Measurements from ENCODE around the gene CLIC5. TPM values are rescaled to one million over a fixed set of nuclear protein-coding genes. Genes with fewer than 3 reads are reported as not detected.
A peak's percentile ranks its signal among the peaks of the same experiment; 100 is the strongest.

CLIC5 gene
- total RNA-seq, 3 donors from 2014 or later = 1.5 to 2.9 (median 1.6) TPM

DNA sequence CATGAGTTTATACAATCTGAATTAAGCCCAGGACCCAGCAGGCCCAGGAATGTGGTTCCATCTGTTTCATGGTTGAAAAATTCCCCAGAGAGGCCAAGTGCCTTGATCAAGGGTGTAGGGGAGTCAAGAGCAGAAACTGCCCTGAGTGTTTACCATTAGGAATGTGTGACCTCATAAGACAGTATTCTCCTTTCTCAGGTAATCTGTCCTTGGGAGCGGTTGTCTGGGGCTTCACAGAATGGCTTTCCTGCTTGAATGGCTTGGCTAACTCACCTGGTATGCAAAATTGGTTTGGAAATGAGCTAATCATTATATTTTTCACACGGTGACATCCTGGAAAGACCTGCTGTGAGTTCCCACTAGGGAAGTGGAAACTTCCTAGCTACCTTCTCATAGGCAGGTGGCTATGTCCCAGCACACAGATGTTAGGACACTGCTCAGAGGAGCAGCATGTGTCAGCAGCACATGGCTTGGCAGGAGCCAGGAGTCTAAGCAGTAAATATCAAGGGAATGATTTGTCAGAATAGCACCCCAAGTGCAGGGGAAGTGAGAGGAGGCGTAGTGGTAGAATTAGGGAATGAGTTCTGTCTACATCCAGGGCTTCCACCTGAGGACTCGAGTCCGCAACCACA, 17.7 kb downstream of the CLIC5 start:
- Mint-ChIP-seq H3K4me3 (no peak overlapping the region), H3K27me3 (ENCODE audit: low read depth) (no peaks in the 10 kb centered on the region), H3K4me1 (ENCODE audit: low read depth) (no peaks in the 10 kb centered on the region), H3K9me3 (no peaks in the 10 kb centered on the region), H3K36me3 (ENCODE audit: insufficient read depth) (no peaks in the 10 kb centered on the region)
- DNase-seq (no peak), ATAC-seq (no peak)

- Mint-ChIP-seq H3K27me3 (ENCODE audit: low read depth) (no peaks in the 10 kb centered on the region), H3K4me1 (ENCODE audit: low read depth) (no peaks in the 10 kb centered on the region), H3K36me3 (ENCODE audit: insufficient read depth) (no peaks in the 10 kb centered on the region), H3K9me3 (no peaks in the 10 kb centered on the region), H3K4me3 (no peak overlapping the region)
- DNase-seq (no peak), ATAC-seq (peak in 1 of 2 donors; percentile 43)
Observed at GRCh38 chr6:45991189-45991588, 24.5 kb downstream of the CLIC5 start.

- no peaks in the 10 kb centered on the region for H3K36me3 Mint-ChIP-seq (ENCODE audit: insufficient read depth)
- peak in 1 of 2 donors; percentile 38 for ATAC-seq
- H3K4me3 Mint-ChIP-seq = no peak overlapping the region
- H3K27me3 Mint-ChIP-seq (ENCODE audit: low read depth) = no peaks in the 10 kb centered on the region
- DNase-seq = no peak
- H3K4me1 Mint-ChIP-seq (ENCODE audit: low read depth) = no peaks in the 10 kb centered on the region
- H3K9me3 Mint-ChIP-seq = no peaks in the 10 kb centered on the region
Observed at GRCh38 chr6:45990162-45990561, 25.5 kb downstream of the CLIC5 start.

DNA sequence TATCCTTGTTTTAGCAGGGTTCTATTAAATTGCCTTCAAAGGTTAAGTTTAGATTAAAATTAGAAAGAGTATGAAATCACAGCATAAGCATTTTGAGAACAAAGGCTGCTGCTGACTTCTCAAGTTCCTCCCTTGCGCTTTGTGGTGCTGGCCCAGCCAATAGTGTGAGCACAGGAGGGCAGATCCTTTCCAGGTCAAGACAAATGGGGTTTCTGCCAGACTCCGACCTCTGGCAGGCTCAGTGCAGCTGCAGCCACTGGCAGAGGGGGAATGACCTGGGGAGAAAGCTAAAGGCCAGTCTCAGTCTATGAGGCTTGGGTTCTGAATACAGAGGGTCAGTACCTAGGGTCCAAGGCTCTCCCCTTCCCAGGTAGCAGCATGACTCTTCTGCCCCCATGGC, 27.0 kb downstream of the CLIC5 start:
- H3K36me3 Mint-ChIP-seq (ENCODE audit: insufficient read depth) = no peaks in the 10 kb centered on the region

GRCh38 chr6:45987856-45988255, 27.8 kb downstream of the CLIC5 start:
- Mint-ChIP-seq H3K9me3 (no peaks in the 10 kb centered on the region), H3K4me1 (ENCODE audit: low read depth) (no peaks in the 10 kb centered on the region), H3K27me3 (ENCODE audit: low read depth) (no peaks in the 10 kb centered on the region), H3K36me3 (ENCODE audit: insufficient read depth) (no peaks in the 10 kb centered on the region), H3K4me3 (no peak overlapping the region)
- DNase-seq = no peak
- no peak for ATAC-seq

More for the DNA sequence above, 27.0 kb downstream of the CLIC5 start:
- no peaks in the 10 kb centered on the region for H3K27me3 Mint-ChIP-seq (ENCODE audit: low read depth)
- no peak overlapping the region for H3K4me3 Mint-ChIP-seq
- no peak for ATAC-seq
- DNase-seq = no peak
- H3K4me1 Mint-ChIP-seq (ENCODE audit: low read depth) = no peaks in the 10 kb centered on the region
- H3K9me3 Mint-ChIP-seq = no peaks in the 10 kb centered on the region

DNA sequence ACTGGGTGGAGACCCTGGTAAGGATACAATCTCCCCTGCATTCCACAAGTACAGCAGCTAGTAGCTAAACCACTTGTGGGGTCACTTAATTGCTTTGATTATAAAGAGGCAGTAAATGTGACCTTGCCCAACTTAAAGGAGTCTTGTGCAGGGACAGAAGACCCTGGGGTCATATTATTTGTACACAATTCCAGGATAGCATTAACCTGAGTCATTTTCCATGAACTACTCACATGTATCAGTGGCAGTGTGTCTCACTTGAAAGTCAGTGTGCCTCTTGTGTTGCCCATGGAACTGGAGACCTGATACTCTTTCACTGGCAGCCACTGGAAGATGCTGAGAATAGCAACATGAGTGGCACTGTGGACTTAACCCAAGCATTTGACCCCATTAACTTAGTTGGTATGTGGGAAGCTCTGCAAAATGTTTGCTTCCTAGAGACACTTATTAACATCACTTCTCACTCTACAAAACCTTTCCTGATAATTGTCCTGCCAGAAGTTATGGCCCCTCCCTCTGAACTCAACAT, 28.9 kb downstream of the CLIC5 start:
- no peaks in the 10 kb centered on the region for H3K27me3 Mint-ChIP-seq (ENCODE audit: low read depth)
- DNase-seq (no peak), ATAC-seq (no peak)
- no peaks in the 10 kb centered on the region for H3K36me3 Mint-ChIP-seq (ENCODE audit: insufficient read depth)
- H3K4me1 Mint-ChIP-seq (ENCODE audit: low read depth) = no peaks in the 10 kb centered on the region
- H3K4me3 Mint-ChIP-seq = no peak overlapping the region
- no peaks in the 10 kb centered on the region for H3K9me3 Mint-ChIP-seq

DNA sequence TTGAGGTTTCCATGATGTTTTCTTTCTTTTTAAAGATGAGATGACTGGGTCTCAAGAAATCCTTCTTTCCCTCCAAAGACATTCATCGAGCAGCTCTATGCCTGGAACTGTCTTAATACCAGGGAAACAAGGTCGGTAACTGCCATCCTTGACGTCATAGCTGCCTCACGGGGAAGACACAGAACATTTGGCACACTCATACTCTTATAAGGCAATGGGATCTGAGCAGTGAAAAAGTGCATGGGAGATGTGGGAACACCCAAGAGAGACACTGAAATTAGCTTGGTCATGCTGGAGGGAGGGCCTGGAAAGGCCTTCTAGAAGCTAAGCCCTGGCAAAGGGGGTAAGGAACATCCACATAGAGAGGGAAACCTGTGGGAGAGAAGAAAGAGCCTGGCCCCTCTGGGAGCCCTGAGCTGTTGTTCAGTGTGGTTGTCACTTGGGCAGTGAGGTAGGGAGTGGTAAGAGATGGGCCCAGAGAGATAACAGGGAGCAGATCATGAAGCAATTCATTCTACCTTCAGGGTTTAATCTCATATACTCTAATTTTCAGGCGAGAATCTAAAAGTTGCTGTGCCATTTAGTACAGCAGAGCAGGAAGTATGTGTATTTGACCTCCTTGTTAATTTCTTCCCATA, 30.8 kb downstream of the CLIC5 start:
- H3K4me3 Mint-ChIP-seq = no peak overlapping the region
- no peaks in the 10 kb centered on the region for H3K36me3 Mint-ChIP-seq (ENCODE audit: insufficient read depth)
- DNase-seq (no peak), ATAC-seq (no peak)
- H3K27me3 Mint-ChIP-seq (ENCODE audit: low read depth) = no peaks in the 10 kb centered on the region
- no peaks in the 10 kb centered on the region for H3K4me1 Mint-ChIP-seq (ENCODE audit: low read depth)
- H3K9me3 Mint-ChIP-seq = no peaks in the 10 kb centered on the region

DNA sequence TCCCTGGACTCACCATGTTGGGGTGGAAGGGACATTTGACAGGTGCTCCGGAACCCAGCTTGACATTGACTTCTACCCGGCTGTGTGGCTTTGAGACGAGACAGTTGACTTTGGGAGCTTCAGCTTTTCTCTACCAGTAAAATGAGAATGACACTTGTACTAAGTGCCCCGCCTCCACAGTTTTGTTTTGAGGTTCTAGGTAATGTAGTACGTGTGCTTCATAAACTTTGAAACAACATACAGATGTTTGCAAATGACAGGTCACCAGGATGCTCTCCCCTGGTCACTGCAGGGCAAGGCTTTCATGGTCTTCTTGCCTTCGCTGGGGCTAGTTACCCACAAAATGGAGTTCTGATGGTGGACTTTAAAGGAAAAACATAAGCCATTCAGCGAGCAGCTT, 31.3 kb downstream of the CLIC5 start:
- DNase-seq (no peak), ATAC-seq (no peak)
- Mint-ChIP-seq H3K9me3 (no peaks in the 10 kb centered on the region), H3K36me3 (ENCODE audit: insufficient read depth) (no peaks in the 10 kb centered on the region), H3K4me3 (no peak overlapping the region), H3K4me1 (ENCODE audit: low read depth) (no peaks in the 10 kb centered on the region), H3K27me3 (ENCODE audit: low read depth) (no peaks in the 10 kb centered on the region)

DNA sequence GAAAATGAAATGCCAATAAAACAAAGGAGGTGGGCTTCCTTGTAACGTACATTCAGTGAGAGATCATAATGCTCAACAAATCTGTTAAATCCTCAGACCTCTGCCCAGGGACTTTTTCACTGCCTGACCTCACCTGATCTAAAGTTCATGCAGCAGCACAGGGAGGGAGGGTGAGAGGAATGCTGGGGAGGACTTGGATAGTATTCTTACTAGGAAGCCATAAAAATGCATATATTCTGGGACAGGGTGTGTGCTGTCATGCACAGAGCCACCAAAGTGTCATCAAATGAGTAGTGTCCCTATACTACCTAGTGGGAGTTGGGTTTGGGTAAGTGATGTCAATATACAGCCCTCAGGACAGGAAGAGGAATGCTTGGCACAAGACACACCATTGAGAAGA, 32.6 kb downstream of the CLIC5 start:
- no peak for ATAC-seq

GRCh38 chr6:45982280-45983036, 33.2 kb downstream of the CLIC5 start:
- H3K27me3 Mint-ChIP-seq (ENCODE audit: low read depth) = no peaks in the 10 kb centered on the region
- ATAC-seq (no peak), DNase-seq (no peak)
- no peaks in the 10 kb centered on the region for H3K4me1 Mint-ChIP-seq (ENCODE audit: low read depth)
- H3K36me3 Mint-ChIP-seq (ENCODE audit: insufficient read depth) = no peaks in the 10 kb centered on the region
- no peaks in the 10 kb centered on the region for H3K9me3 Mint-ChIP-seq
- H3K4me3 Mint-ChIP-seq = no peak overlapping the region

More for the DNA sequence above, 32.6 kb downstream of the CLIC5 start:
- Mint-ChIP-seq H3K4me1 (ENCODE audit: low read depth) (no peaks in the 10 kb centered on the region), H3K4me3 (no peak overlapping the region), H3K27me3 (ENCODE audit: low read depth) (no peaks in the 10 kb centered on the region), H3K36me3 (ENCODE audit: insufficient read depth) (no peaks in the 10 kb centered on the region), H3K9me3 (no peaks in the 10 kb centered on the region)
- no peak for DNase-seq

GRCh38 chr6:45981046-45981445, 34.6 kb downstream of the CLIC5 start:
- H3K36me3 Mint-ChIP-seq (ENCODE audit: insufficient read depth) = no peaks in the 10 kb centered on the region
- H3K9me3 Mint-ChIP-seq = no peaks in the 10 kb centered on the region
- no peak overlapping the region for H3K4me3 Mint-ChIP-seq
- H3K27me3 Mint-ChIP-seq (ENCODE audit: low read depth) = no peaks in the 10 kb centered on the region
- H3K4me1 Mint-ChIP-seq (ENCODE audit: low read depth) = no peaks in the 10 kb centered on the region
- DNase-seq (no peak), ATAC-seq (no peak)

DNA sequence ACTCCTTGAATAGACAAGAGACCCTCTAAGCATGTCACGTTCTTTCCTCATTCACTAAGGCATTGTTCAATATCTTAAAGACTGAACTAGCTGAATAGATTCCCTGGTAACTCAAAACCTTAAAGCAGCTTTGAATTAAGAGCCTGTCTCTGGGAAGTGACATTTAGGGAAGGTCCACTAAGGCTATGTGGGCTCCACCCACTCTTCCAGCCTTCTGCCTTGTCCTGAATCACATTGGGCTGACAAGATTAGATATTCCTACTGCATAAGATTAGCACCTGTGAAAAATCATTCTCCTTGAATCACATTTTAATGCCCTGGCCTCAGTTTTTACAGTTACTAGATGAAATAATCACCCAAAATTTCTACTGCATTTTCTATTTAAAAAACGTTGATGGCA, 36.3 kb downstream of the CLIC5 start:
- Mint-ChIP-seq H3K27me3 (ENCODE audit: low read depth) (no peaks in the 10 kb centered on the region), H3K9me3 (peaks cover 4% of the 10 kb centered on the region), H3K4me3 (no peak overlapping the region), H3K4me1 (ENCODE audit: low read depth) (no peaks in the 10 kb centered on the region), H3K36me3 (ENCODE audit: insufficient read depth) (no peaks in the 10 kb centered on the region)
- DNase-seq = no peak
- ATAC-seq = no peak

- ATAC-seq (no peak), DNase-seq (no peak)
- H3K36me3 Mint-ChIP-seq (ENCODE audit: insufficient read depth) = no peaks in the 10 kb centered on the region
- H3K4me1 Mint-ChIP-seq (ENCODE audit: low read depth) = peaks cover 16% of the 10 kb centered on the region
- H3K27me3 Mint-ChIP-seq (ENCODE audit: low read depth) = no peaks in the 10 kb centered on the region
- no peak overlapping the region for H3K4me3 Mint-ChIP-seq
- peaks cover 4% of the 10 kb centered on the region for H3K9me3 Mint-ChIP-seq
Observed at GRCh38 chr6:45974596-45974995, 41.1 kb downstream of the CLIC5 start.

GRCh38 chr6:45972795-45973503, 42.7 kb downstream of the CLIC5 start:
- H3K36me3 Mint-ChIP-seq (ENCODE audit: insufficient read depth) = no peaks in the 10 kb centered on the region
- H3K27me3 Mint-ChIP-seq (ENCODE audit: low read depth) = no peaks in the 10 kb centered on the region
- no peak overlapping the region for H3K4me3 Mint-ChIP-seq
- ATAC-seq = no peak
- peaks cover 4% of the 10 kb centered on the region for H3K9me3 Mint-ChIP-seq
- no peak for DNase-seq
- peaks cover 18% of the 10 kb centered on the region for H3K4me1 Mint-ChIP-seq (ENCODE audit: low read depth)
